Jurkat, Clone E6-1 (cell line): Measurements from ENCODE around the gene UBE2F. TPM values are rescaled to one million over a fixed set of nuclear protein-coding genes. Genes with fewer than 3 reads are reported as not detected.

Experiments
- DNase-seq: peaks from one replicate; pipeline ENCODE4 v3.0.0-alpha.2; 2011; ENCODE audit warnings: low read depth, low spot score
- H3K4me3 ChIP-seq: 2 replicates; pipeline ENCODE4 v1.5.1; 2011; ENCODE audit warnings: mild to moderate bottlenecking, low read length, control low read depth, moderate library complexity
- polyA plus RNA-seq: library from polyadenylated mRNA; unstranded; fragments of >200 nt; gene quantifications from one replicate; pipeline ENCODE4 v1.2.1, GENCODE V29; 2012; ENCODE audit warnings: missing spikeins; ENCODE audit not compliant: insufficient read length, insufficient read depth

UBE2F gene
- polyA plus RNA-seq: 88.2 TPM

- peak; percentile 94 for DNase-seq
- peak within 1 kb of the TSS; percentile 82 for H3K4me3 ChIP-seq
Measured at GRCh38 chr2:237966565-237967462, at the start of gene UBE2F. UBE2F (plus strand) TSS chr2:237967014; CDS start chr2:237973108, 6,094 bp downstream.

GRCh38 chr2:237917696-237918374 lies 49.0 kb upstream of the UBE2F start:
- H3K4me3 ChIP-seq: no peak overlapping the region
- DNase-seq: no peak

GRCh38 chr2:237919593-237919992 lies 47.2 kb upstream of the UBE2F start:
- no peak overlapping the region for H3K4me3 ChIP-seq
- no peak for DNase-seq

GRCh38 chr2:237920673-237921072 lies 46.1 kb upstream of the UBE2F start:
- DNase-seq: no peak
- no peak overlapping the region for H3K4me3 ChIP-seq

- H3K4me3 ChIP-seq: no peak overlapping the region
- no peak for DNase-seq
Measured at GRCh38 chr2:237921967-237922492, 44.8 kb upstream of the UBE2F start.

- H3K4me3 ChIP-seq: no peak overlapping the region
- DNase-seq: no peak
Measured at GRCh38 chr2:237922641-237923361, 44.0 kb upstream of the UBE2F start.

GRCh38 chr2:237923481-237924163 lies 43.2 kb upstream of the UBE2F start:
- H3K4me3 ChIP-seq: no peak overlapping the region
- DNase-seq: peak; percentile 51

GRCh38 chr2:237924164-237924534 lies 42.7 kb upstream of the UBE2F start:
- no peak for DNase-seq
- no peak overlapping the region for H3K4me3 ChIP-seq

- DNase-seq: no peak
- no peak overlapping the region for H3K4me3 ChIP-seq
Measured at GRCh38 chr2:237927135-237927534, 39.7 kb upstream of the UBE2F start.

- DNase-seq: no peak
- H3K4me3 ChIP-seq: no peak overlapping the region
Measured at GRCh38 chr2:237927986-237928385, 38.8 kb upstream of the UBE2F start.

GRCh38 chr2:237929979-237930378 lies 36.8 kb upstream of the UBE2F start:
- H3K4me3 ChIP-seq: no peak overlapping the region
- DNase-seq: no peak

GRCh38 chr2:237931205-237931721 lies 35.6 kb upstream of the UBE2F start:
- DNase-seq: no peak
- no peak overlapping the region for H3K4me3 ChIP-seq

GRCh38 chr2:237932731-237933131 lies 34.1 kb upstream of the UBE2F start:
- no peak overlapping the region for H3K4me3 ChIP-seq
- no peak for DNase-seq

GRCh38 chr2:237934186-237934585 lies 32.6 kb upstream of the UBE2F start:
- no peak for DNase-seq
- no peak overlapping the region for H3K4me3 ChIP-seq

- no peak overlapping the region for H3K4me3 ChIP-seq
- no peak for DNase-seq
Measured at GRCh38 chr2:237935740-237936452, 30.9 kb upstream of the UBE2F start.

GRCh38 chr2:237939251-237939650 lies 27.6 kb upstream of the UBE2F start:
- no peak overlapping the region for H3K4me3 ChIP-seq
- no peak for DNase-seq

GRCh38 chr2:237940828-237941227 lies 26.0 kb upstream of the UBE2F start:
- no peak for DNase-seq
- no peak overlapping the region for H3K4me3 ChIP-seq

- H3K4me3 ChIP-seq: no peak overlapping the region
- no peak for DNase-seq
Measured at GRCh38 chr2:237941239-237941638, 25.6 kb upstream of the UBE2F start.
